ENCODE results near the gene SMAD1.
A peak's percentile ranks its signal among the peaks of the same experiment; 100 is the strongest.

Gene SMAD1

DNA sequence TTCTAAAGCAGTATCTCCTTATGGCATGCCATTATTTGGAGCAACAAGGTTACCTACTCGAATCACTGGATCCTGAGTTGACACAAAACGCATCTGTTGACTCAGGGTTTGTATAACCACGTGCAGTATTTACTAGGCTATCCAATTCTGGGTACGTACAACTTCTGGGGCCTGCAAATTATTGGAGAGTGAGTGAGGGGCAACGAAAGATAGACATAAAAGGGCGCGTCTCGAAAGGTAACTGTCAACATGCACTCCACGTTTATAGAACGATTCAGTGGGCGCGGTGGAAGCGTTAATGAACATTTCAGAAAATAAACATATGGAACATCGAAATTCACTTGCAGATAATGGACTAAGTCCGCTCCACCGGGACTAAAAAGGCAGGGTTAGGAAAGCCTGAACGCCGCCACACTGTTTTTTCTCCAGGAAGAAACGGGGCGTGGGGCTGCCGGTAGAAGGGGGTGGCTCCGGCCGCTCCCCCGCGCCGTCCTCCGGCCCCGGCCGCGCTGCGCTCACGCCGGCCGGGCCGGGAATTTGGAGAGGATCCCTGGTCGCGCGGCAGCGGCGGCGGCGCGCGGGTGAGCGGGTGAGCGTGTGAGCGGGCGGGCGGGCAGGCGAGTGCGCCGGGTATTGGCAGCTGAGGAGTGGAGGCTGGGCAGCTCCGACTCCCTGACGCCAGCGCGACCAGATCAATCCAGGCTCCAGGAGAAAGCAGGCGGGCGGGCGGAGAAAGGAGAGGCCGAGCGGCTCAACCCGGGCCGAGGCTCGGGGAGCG is at the start of gene SMAD1:
Gene SMAD1, plus strand, starts transcription at position 690 of the 778 bp plus-strand sequence. CDS start 32,761 bp downstream, outside the sequence.
- H3K4me3 ChIP-seq (ENCODE audit: low read depth, low read length) = peak within 1 kb of the TSS; percentile 74
- TF ChIP-seq CTCF (conservative IDR thresholded peaks at IDR 0.05; ENCODE audit: low read depth, low read length) = no peak
- peak; percentile 87 for DNase-seq (ENCODE audit: low read depth)

DNA sequence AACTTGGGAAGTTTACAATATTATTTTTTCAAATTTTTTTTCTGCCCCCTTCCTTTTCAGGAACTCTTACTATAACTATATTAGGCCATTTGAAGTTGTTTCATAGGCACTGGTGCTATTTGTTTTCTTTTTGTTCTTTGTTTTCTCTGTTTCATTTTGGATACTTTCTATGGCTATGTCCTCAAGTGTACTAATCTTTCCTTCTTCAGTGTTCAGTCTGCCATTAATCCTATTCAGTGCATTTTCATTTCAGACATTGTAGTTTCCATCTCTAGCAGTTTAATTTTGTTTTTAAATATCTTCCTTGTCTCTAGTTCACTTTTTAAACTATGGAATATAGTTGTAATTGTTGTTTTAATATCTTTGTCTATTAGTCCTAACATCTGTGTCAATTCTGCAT is 48.0 kb upstream of the SMAD1 start:
- no peak for DNase-seq (ENCODE audit: low read depth)
- H3K4me3 ChIP-seq (ENCODE audit: low read depth, low read length) = no peak overlapping the region
- no peak for TF ChIP-seq CTCF (conservative IDR thresholded peaks at IDR 0.05; ENCODE audit: low read depth, low read length)

- no peak for DNase-seq (ENCODE audit: low read depth)
- no peak overlapping the region for H3K4me3 ChIP-seq (ENCODE audit: low read depth, low read length)
- TF ChIP-seq CTCF (conservative IDR thresholded peaks at IDR 0.05; ENCODE audit: low read depth, low read length) = no peak
Measured at GRCh38 chr4:145435646-145436045, 46.0 kb upstream of the SMAD1 start.

DNA sequence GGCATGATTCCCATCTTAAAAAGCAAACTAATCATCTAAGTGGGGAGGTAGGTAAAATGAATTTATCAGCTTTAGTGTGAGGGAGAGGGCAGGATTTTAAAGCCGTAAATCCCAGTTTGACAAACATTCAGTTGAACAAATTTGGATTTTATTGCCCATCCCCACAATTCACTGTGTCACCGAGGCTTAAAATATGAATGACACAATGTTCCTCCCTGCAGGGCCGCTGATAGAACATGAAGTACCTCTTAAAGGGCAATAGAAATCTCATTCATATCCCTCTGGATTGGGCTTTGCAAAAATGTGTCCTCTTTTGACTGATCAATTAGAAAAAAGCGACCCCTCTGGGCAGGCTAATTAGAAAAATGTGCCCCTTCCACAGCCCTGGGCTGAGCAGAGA is 45.5 kb upstream of the SMAD1 start:
- no peak for DNase-seq (ENCODE audit: low read depth)
- no peak for TF ChIP-seq CTCF (conservative IDR thresholded peaks at IDR 0.05; ENCODE audit: low read depth, low read length)

GRCh38 chr4:145436796-145437195 is 44.9 kb upstream of the SMAD1 start:
- no peak for DNase-seq (ENCODE audit: low read depth)
- no peak overlapping the region for H3K4me3 ChIP-seq (ENCODE audit: low read depth, low read length)
- TF ChIP-seq CTCF (conservative IDR thresholded peaks at IDR 0.05; ENCODE audit: low read depth, low read length) = no peak

More for the DNA sequence above, 45.5 kb upstream of the SMAD1 start:
- no peak overlapping the region for H3K4me3 ChIP-seq (ENCODE audit: low read depth, low read length)

DNA sequence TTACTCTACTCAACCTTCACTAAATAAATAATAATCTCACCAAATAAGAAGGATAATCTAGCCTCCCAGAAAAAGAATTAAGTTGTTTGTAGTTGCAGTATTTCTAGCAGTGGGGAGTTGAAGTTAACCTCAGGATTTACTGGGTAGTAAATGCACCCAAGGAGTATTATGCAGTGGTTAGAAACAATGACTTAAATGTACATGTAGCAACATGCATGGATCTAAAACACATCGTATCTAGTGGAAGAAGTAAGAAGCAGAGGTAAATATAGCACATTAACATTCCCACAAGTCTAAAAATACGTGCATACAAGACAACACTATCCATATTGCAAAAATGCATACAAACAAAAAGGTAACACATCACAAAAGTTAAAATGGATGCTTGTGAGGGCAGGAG is 44.2 kb upstream of the SMAD1 start:
- no peak overlapping the region for H3K4me3 ChIP-seq (ENCODE audit: low read depth, low read length)
- no peak for TF ChIP-seq CTCF (conservative IDR thresholded peaks at IDR 0.05; ENCODE audit: low read depth, low read length)
- DNase-seq (ENCODE audit: low read depth) = no peak

GRCh38 chr4:145438298-145438697 is 43.4 kb upstream of the SMAD1 start:
- TF ChIP-seq CTCF (conservative IDR thresholded peaks at IDR 0.05; ENCODE audit: low read depth, low read length) = no peak
- DNase-seq (ENCODE audit: low read depth) = no peak

More at GRCh38 chr4:145438298-145438697, 43.4 kb upstream of the SMAD1 start:
- H3K4me3 ChIP-seq (ENCODE audit: low read depth, low read length) = no peak overlapping the region
